Effector CD8-positive, alpha-beta T cell (primary cell): Measurements from ENCODE around the gene HDGFL2.

ENCODE experiments used
- DNase-seq: peaks from one replicate; lab custom pipeline; 2025; lab: John Stamatoyannopoulos, UW
- total RNA-seq, 4 experiments: gene quantifications; one replicate each; lab custom pipeline; 2026; lab: John Stamatoyannopoulos, UW

HDGFL2 gene
- 64.7 to 80.6 (median 71.0) reads per million in 4 experiments for total RNA-seq

DNA sequence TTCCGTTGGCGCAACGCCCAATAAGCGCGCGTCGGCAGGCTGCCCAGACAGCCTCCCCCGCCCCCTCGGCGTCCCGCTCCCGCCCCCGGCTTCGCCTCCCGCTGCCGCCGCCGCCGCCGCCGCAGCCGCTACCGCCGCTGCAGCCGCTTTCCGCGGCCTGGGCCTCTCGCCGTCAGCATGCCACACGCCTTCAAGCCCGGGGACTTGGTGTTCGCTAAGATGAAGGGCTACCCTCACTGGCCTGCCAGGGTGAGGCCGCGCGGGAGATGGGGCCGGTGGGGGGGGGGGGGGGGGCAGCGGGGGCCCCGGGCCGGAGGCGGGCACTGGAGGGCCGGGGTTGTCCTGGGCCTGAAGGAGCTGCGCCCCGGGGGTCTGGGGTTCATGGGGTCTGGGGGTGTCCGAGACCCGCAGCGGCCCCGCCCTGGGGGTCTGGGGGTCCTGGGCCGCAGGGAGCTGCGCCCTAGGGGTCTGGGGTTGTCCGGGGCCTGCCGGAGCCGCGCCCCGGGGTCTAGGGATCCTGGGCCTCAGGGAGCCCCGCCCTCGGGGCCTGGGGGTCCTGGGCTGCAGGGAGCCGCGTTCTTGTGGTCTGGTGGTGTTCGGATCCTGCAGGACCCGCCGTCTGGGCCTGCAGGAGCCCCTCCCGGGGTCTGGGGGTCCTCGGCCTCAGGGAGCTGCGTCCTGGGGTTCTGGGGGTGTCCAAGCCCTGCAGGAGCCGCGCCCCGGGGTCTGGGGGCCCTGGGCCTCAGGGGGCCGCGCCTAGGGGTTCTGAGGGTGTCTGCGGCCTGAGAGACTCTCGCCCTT, at the start of gene HDGFL2:
TSS of gene HDGFL2 (plus strand) at position 124 of the 801 bp plus-strand sequence. CDS start at position 178, 54 bp downstream.
- DNase-seq = no peak

DNA sequence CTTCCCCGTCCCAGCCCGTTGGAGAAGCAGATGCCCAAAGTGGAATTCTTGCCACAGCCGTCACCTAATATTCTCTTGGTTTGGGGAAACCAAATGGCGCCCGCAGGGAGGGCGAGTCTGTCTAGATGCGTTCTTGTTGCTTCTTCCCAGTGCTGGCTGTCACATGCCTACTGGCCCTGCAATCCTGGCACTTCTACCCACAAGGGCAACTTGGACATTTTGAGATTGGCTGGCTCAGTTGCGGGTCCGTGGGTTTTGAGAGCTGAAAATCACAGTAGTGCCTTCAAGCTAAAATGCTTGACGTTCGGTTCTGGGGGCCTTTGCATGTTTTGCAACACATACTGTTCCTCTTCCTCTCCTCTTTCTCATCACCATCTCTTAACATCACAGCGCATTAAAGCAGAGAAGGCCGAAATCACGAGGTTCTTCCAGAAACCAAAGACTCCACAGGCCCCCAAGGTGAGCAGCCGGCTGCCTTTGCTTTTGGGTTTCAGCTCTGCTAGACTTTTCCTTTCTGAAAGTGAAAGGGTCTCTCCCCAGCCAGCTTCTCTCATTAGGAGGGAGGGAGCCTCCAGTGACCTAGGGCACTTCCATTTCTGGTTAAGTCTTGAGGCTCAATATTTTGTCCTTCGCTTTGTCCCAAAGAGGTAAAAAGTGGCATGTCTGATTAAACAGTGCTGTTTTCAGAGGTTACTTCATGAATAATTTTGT, 48.5 kb upstream of the HDGFL2 start:
- no peak for DNase-seq

DNA sequence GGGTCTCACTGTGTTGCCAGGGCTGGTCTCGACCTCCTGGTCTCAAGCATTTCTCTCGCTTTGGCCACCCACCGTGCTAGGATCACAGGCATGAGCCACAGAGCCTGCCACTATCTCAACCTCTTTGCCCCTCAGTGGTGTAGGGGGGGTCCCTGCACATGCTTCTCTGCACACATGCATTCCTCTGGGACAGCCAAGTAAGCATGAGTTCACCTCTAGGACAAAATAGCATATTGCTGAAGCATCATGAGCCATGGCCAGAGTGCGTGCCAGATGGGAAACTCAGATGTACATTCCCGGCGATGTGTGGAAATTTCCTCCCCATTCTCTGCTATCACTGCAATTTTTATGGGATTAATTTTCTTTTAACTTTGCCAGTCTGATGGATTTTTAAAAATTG, 46.6 kb upstream of the HDGFL2 start:
- DNase-seq = no peak

DNA sequence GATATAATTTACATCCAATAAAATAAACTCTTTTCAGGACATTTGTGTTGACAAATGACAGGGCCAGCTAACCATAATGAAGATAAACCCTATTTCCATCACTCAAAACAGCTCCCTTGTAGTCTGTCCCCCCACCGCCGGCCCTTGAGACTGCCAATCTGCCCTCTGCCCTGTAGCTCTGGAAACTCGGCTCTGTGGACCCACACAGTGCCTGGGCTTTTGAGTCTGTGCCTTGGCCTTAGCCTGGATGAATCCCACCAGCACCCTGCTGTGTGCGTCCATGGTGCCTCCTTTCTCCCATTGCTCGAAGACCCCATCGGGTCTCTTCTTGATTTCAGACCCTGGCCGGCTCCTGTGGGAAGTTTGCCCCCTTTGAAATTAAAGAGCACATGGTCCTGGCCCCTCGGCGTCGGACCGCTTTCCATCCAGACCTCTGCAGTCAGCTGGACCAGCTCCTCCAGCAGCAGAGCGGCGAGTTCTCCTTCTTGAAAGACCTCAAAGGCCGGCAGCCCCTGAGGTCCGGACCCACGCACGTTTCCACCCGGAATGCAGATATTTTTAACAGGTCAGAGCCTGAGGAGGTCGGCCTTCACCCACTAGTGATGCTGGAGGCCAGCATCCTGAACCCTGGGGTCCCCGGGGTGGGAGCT, 43.6 kb upstream of the HDGFL2 start:
- no peak for DNase-seq

DNA sequence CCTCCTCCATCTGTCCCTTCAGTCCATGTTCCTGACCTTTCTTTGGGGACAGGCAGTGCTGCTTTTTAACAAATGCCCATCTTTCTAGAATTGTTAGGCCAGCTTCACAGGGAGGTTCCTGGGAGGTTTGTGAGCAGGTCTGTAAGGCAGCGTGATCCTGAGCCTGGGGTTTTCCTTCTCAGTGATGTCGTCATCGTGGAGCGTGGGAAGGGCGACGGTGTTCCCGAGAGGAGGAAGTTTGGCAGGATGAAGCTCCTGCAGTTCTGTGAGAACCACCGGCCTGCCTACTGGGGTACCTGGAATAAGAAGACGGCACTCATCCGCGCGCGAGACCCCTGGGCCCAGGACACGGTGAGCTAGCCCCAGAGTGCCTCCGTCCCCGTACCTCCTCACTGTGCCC, 42.8 kb upstream of the HDGFL2 start:
- no peak for DNase-seq

DNA sequence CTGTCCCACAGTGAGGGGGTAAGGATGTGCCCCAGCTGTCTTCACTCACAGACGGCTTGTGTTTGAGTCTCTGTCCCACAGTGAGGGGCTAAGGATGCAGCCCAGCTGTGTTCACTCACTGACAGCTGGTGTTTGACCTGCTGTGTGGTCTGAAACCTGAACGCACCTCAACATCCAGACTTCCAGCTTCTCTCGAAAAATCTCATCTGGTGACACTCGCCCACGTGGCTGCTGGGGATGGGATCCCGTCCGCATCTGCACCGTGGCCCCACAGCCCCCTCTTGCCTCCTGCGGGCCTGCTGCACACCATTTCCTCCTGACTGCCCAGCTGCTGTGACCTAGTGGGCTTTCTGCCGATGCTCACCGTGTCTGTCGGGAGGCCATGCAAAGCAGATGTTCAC, 42.3 kb upstream of the HDGFL2 start:
- no peak for DNase-seq

DNA sequence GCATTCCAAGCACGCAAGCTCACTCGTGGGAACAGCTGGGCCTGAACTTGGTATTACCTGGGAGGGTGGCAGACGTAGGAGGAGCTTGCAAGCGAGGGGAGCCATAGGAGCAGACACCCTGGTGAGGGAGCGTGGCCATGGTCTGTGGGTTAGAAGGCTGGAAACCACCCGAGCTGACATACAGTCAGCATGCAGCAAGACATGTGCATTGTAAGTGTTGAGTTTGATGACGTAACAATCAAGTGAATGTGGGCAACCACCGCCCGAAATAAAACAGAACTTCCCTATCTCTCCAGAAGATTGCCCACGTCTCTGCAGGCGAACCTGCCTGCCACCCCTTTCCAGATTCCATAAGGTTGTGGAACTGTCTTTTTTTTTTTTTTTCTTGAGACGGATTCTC, 41.3 kb upstream of the HDGFL2 start:
- DNase-seq = no peak

DNA sequence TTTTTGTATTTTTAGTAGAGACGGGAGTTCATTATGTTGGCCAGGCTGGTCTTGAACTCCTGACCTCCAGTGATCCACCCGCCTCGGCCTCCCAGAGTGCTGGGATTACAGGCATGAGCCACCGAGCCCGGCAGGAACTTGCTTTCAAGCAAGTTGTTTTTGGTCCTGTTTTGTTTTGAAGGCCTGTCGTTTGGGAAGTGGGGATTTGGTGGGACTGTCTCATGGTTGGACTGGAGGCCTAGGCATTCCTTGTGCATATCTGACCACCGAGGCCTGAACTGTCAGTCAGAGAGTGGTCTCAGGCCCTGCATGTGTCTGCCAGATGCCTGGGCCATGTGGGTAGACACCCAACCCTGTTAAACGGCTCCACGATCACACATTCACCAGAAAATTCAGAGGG, 40.8 kb upstream of the HDGFL2 start:
- DNase-seq = no peak

DNA sequence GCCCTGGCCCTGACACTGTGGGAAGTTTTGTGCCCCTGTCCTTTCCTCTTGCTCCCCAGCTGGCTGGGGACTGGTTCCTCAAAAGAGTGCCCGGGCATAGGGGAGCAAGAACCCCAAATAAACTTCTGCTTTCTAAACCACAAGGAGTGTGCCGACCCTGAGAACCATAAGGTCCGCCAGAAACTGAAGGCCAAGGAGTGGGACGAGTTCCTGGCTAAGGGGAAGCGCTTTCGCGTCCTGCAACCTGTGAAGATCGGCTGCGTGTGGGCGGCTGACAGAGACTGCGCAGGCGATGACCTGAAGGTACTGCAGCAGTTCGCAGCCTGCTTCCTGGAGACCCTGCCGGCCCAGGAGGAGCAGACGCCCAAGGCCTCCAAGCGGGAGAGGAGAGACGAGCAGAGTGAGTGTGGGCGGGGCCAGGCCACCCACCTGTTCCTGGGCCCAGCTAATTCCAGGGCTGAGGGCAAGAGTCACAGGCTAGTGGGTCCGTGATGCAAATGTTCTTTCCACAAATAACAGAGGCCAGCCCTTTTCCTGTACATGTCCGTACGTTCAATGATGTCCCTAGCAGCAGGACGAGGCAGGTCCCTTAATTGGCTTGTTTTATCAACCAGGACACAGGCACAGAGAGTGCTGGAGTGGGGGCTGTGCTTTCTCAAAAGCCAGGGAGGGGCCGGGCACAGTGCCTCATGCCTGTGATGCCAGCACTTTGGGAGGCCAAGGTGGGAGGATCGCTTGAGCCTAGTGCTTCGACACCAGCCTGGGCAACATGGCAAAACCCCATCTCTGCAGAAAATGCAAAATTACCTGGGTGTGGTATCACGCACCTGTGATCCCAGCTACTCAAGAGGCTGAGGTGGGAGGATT, 40.1 kb upstream of the HDGFL2 start:
- DNase-seq = no peak

DNA sequence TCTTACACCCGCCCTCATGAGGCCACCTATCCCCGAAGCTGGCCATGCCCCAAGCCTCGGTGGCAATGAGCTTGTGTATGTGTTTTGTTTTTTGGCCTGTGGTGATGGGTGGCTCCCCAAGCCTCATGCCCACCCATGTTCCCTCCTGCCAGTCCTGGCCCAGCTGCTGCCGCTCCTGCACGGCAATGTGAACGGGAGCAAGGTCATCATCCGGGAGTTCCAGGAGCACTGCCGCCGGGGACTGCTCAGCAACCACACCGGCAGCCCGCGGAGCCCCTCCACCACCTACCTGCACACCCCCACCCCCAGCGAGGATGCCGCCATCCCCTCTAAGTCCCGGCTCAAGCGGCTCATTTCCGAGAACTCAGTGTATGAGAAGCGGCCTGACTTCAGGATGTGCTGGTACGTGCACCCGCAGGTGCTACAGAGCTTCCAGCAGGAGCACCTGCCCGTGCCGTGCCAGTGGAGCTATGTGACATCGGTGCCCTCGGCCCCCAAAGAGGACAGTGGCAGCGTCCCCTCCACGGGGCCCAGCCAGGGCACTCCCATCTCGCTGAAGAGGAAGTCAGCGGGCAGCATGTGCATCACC, 39.1 kb upstream of the HDGFL2 start:
- DNase-seq = no peak

DNA sequence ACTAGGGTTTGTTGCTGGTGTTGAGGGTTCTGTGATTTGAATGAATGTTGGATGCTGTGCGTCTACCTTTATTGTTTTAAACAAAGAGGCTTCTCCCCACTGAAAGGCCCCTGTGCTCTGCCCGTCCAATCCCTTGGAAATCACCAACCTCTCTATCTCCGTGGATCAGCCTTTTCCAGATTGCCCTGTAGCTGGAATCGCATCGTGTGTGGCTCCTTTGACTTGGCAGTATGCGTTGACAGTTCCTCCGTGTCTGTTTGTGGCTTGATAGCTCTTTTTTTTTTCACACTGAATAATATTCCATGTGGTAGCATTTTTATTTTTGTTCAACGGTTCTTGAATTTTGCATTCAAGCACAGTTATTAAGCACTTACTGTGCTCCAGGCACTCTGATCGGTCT, 37.7 kb upstream of the HDGFL2 start:
- no peak for DNase-seq

DNA sequence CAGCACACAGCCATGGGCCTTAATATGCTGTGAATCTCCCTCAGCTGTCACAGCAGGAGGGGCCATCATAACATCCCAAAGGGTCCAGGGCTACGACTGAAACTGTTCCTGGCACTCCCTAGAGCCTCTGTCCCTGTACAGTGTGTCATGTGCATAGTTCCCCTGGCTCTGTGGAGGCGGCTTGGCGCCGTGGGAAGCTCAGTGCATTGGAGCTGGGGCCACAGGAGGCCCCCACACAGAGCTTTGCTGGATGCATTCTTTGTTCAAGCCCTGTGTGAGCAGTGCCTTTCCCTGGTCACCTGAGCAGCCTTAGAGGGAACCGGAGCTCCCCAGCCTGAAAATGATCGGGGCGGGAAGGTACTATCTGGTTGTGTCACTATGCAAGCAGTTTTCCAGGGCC, 35.9 kb upstream of the HDGFL2 start:
- no peak for DNase-seq

DNA sequence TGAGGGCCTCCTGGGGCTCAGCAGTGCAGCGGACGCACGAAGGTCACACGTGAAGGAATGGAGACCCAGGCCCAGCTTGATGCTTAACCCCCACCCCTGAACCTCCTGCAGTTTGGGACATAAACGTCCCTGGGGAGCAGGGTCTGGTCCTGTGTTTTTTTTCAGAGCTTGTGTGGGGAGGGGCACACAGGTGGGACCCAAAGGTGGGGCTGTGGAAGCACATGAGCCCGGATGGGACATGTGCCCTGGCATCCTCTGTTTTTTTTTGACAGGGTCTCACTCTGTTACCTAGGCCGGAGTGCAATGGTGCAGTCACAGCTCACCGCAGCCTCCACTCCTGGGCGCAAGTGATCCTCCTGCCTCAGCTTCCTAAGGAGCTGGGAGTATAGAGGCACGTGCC, 35.0 kb upstream of the HDGFL2 start:
- DNase-seq = no peak

DNA sequence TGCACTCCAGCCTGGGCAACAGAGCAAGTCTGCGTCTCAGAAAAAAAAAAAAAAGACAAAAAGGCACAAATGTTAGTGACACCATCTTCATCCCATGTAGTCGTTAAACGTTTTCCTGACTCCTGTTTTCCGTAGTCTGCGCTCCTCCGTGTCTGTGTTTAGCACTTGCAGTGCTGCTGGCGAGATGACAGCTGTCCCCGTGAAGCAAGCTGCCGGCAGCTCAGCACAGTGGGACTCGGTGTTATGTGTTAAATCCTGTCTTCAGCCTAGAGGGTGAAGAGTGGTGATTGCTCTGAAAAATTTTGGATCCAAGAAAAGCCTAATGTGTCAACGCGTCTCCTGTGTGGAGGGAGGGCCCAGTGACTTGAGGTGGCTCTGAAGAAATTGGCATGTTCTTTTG, 32.9 kb upstream of the HDGFL2 start:
- DNase-seq = no peak

DNA sequence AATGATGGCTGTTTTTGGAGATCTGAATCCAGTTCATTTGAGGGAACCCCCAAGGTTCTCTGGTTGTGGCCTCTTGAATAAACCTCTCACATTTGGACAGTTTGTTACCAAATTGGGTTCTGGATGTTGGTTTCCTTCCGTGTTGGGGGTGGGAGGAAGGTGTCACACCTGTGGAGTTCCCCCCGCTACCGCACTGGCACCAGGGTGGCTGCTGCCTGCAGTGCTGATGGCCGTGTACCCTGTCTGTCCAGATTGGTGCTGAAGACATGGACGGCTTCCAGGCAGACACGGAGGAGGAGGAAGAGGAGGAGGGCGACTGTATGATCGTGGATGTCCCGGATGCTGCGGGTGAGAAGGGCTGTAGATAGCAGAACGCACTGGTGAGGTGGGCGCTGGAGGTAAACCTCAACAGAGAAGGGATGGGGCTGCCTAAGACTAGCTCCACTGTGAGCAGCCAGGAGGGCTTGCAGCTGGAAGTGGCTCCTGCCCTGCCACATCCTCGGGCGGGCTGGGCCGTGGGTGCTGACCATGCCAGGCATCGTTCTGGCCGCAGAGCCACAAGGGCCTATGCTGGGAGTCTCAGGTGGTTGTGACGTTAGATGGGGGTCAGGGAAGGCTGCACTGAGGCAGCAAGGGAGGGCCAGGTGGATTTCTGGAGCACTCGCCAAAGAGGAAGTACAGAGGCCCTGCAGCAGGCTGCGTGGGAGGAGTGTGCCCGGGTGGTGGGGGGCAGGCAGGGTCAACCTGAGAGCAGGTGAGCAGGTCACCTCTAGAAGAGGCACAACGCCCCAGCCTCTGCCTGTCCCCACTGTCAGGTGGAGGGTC, 29.9 kb upstream of the HDGFL2 start:
- DNase-seq = no peak

DNA sequence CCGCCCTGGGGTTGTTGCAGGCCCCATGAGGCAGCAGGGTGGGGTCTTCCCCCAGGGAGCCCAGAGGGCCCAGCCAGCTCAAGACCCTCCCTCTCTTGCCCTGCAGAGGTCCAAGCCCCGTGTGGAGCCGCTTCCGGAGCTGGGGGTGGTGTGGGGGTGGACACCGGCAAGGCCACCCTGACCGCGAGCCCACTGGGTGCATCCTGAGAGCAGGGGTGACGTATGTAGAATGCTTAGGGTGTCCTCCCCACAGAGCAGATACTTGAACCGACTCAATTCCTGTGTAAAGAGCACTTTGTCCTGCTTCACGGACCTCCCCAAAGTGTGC, 29.3 kb upstream of the HDGFL2 start:
- DNase-seq = no peak

DNA sequence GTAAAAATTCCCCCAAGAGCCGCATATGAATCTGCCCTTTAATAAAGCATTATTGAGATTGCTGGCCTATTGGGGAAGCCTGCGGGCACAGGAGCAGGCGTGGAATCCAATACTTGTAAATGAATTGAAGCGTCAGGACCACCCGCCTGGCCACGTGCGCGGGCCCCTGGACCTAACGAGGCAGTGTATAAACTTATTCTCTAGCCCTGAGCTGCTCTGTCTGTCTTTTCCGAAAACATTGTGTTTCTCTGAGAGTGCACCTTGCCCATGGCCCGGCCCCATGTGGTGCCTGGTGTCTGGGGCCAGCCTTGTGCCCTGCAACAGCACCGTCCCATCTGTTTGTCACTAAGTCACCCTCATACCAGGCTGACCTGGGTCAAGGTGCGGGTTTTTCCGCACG, 28.9 kb upstream of the HDGFL2 start:
- DNase-seq = no peak

DNA sequence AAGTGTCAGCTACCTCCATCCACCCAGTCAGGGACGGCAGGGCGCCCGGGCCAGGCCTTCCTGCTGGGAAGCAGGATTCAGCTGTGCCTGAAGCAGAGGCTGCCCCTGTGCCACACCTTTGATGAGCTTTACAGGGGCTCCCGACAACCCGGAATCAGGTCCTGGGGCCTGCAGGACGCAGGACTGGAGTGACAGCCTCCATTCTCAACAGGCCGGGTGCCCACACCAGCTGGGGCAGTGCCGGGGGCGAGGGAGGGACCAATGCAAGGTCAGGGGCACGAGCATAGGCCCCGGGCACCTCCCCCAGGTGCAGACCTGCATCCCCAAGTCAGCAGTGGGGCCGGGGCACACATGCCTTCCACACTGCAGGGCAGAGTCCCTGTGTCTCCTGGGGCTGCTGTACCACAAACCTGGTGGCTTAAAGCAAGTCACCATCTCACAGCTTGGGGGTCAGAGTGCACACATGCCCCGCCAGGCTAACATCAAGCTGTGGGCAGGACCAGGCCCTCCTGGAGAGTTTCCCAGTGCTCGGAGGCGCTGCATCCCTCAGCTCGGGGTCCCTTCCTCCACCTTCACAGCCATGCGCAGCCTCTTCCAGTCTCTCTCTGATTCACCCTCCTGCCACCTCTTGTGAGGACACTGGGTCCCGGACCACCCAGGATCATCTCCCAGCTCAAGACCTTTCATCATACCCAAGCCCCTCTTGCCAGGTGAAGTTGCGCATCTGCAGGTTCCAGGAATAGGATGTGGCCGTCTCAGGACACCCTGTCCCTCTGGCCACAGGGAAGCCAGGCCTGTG, 27.9 kb upstream of the HDGFL2 start:
- DNase-seq = no peak

DNA sequence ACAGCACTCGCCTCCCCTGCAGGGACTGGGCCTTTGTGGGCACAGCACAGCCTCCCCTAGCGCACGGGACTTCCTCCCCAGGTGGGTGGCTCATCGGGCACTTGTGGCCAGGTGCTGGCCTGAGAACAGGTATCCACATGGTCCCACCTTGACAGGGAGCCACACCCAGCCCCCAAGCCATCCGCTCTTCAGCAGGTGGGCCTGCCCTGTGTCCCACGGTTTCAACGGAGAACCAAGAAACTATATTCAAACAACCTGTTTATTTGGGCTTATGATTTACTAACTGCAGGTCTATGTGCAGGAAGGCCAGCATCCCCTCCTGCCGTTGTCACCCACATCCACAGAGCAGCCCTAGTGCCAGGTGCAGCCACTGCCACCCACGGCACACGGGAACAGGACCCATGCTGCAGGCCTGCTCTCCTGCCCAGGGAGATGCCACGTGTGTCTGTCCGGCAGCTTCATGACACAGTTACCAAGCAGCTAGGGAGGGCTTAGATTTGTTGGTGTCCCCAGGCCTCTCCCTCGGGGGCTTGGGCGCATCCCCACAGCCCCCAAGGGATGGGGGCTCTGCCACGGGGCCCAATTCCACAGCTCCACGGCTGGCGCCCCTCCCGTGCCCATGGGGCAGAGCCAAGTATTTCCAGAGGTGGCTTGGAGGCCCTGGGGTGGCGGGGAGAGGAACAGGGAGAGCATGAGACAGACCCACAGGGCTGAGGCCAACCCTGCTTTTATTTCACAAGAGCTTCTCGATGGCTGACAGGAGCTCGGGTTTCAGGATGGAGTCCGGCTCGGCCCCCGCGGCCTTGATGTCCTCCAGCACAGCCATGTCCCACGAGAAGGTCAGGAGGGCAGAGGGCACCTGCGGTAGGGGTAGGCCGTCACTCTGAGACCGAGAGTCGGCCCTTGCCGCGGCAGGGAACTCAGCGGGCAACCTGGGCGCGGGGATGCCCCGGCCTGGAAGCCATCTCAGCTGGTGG, 27.0 kb upstream of the HDGFL2 start:
- DNase-seq = no peak
